Measurements from ENCODE around the gene MBOAT2. TPM values are rescaled to one million over a fixed set of nuclear protein-coding genes. Genes with fewer than 3 reads are reported as not detected.

The MBOAT2 gene
- total RNA-seq, 4 donors from 2014 or later = 4.7 to 12.8 (median 9.7) TPM

DNA sequence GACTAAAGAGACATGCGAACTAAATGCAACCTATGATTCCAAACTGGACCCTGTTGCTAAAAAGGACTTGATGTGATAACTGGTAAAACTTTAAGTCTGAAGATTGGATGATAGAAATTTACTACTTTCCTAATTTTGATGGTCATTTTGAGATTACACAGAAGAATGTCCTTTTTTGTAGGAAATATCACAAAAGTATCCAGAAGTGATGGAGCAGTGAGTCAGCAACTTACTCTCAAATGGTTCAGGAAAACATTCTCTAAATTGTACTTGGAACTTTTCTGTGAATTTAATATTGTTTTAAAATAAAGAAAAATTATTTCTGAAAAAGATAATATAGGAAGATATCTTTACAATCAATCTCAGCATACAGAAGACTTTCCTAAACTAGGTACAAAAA is 19.9 kb downstream of the MBOAT2 start:
- TF ChIP-seq, protein P1, sequence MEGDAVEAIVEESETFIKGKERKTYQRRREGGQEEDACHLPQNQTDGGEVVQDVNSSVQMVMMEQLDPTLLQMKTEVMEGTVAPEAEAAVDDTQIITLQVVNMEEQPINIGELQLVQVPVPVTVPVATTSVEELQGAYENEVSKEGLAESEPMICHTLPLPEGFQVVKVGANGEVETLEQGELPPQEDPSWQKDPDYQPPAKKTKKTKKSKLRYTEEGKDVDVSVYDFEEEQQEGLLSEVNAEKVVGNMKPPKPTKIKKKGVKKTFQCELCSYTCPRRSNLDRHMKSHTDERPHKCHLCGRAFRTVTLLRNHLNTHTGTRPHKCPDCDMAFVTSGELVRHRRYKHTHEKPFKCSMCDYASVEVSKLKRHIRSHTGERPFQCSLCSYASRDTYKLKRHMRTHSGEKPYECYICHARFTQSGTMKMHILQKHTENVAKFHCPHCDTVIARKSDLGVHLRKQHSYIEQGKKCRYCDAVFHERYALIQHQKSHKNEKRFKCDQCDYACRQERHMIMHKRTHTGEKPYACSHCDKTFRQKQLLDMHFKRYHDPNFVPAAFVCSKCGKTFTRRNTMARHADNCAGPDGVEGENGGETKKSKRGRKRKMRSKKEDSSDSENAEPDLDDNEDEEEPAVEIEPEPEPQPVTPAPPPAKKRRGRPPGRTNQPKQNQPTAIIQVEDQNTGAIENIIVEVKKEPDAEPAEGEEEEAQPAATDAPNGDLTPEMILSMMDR (IDR thresholded peaks at IDR 0.05; ENCODE audit: low read depth) = no peak

- TF ChIP-seq, protein P1 (IDR thresholded peaks at IDR 0.05; ENCODE audit: low read depth) = no peak
Observed at GRCh38 chr2:8981876-8982275, 21.6 kb downstream of the MBOAT2 start.

DNA sequence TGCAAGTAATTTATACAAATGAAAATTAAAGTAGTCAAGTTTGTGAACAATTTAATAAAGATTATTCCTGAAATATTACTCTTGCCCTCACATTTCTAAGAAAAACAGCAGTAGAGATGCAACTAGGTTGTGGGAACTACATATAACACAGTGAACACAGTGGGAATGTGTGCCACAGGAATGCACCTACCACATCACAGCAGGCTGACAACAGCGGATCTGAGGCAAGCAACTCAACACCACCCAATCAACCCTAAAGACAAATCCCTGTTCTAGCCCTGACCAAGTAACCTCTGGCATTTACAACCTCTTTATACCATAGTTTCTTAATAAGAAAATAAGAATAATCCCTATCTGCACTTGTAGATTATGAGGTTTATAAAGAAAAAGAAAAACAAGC is 23.4 kb downstream of the MBOAT2 start:
- TF ChIP-seq, protein P1 (IDR thresholded peaks at IDR 0.05; ENCODE audit: low read depth) = no peak

- TF ChIP-seq, protein P1 (IDR thresholded peaks at IDR 0.05; ENCODE audit: low read depth) = no peak
Observed at GRCh38 chr2:8977758-8978157, 25.7 kb downstream of the MBOAT2 start.

DNA sequence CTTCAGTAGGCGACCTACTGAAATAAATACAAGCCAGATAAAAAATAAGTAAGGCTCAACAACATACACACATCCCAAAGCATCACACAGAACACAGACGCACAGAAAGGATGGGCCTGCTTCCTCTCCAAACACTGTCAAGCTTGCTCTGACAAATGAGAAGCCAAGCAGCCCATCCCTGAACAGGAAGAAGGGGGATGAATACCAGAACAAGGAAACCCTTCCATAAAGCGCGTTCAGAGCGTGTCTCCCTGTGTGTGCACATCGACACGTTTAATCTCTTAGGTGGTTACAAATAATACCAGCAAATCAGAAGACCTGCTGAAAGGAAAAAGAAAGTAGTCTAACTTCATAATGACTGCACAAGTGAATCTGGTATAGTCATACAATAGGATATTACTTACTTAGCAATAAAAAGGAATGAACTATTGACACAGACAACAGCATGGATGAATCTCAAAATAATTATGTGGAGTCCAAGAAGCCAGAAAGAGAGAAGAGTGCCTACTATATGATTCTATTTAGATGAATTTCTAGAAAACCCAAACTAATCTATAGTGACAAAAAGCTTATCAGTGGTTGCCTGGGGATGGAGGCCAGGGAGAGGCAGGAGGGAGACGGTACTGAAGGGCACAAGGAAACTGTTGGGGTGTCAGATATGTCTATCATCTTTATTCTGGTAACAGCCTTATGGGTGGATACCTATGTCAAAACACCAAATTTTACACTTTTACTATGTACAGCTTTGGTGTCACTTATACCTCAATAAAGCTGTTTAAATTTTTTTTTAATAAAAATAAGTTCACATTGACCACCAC is 26.8 kb downstream of the MBOAT2 start:
- TF ChIP-seq, protein P1 (IDR thresholded peaks at IDR 0.05; ENCODE audit: low read depth) = no peak

DNA sequence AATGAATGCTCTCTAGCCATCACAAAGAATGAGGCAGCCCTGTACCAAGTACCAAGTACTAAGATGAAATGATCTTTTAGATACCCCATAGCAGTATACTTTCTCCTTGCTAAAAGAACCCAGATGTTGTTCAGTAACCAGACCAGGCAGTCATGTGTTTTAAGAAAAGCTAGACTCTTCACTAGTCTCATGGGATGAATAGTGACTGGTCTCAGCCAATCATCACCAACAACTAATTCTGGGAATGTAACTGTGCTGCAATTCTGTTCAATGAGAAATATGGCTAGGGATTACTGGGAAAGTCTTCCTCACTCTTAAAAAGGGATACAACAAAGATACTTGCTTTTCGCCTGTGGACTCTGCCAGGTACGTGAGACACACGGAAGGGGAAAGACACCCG is 29.5 kb downstream of the MBOAT2 start:
- TF ChIP-seq, protein P1 (IDR thresholded peaks at IDR 0.05; ENCODE audit: low read depth) = no peak

GRCh38 chr2:8966123-8966908 is 37.2 kb downstream of the MBOAT2 start:
- TF ChIP-seq, protein P1 (IDR thresholded peaks at IDR 0.05; ENCODE audit: low read depth) = no peak

Data from subcutaneous adipose tissue (tissue), 4 donors.